ENCODE results near the gene PRAMEF2.
"Not testable (repeated sequence)": the region's sequence is repeated elsewhere in the genome, so short reads cannot be mapped to it uniquely, and the experiment has no call there.

The PRAMEF2 gene

GRCh38 chr1:12856786-12857185 lies at the start of gene PRAMEF2:
PRAMEF2 (plus strand) TSS chr1:12857086; CDS start chr1:12859010, 1,924 bp downstream.
- in situ Hi-C loops (cut with MboI; ENCODE audit: low sequenced_read_pairs), result not testable (repeated sequence)

DNA sequence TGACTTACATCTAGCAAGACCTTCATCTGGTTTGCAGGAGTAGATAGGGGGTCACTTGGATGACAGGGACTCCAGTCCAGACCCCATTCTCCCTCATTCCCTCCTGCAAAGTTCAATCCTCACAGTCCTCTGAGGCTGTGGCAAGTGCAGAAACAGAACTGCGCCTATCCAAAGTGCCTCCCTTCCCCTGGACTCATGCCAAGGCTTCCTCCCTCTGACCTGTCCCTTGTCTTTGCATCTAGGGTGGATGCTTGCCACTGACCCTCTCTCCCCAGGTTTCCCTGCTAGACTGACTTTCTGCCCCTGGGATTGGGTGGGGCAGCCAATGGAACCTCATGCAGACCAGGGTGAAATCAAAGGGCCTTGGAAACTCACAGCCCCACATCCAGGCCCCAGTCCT lies 47.0 kb upstream of the PRAMEF2 start:
- in situ Hi-C loops (cut with MboI; ENCODE audit: low sequenced_read_pairs), result no loop called here

DNA sequence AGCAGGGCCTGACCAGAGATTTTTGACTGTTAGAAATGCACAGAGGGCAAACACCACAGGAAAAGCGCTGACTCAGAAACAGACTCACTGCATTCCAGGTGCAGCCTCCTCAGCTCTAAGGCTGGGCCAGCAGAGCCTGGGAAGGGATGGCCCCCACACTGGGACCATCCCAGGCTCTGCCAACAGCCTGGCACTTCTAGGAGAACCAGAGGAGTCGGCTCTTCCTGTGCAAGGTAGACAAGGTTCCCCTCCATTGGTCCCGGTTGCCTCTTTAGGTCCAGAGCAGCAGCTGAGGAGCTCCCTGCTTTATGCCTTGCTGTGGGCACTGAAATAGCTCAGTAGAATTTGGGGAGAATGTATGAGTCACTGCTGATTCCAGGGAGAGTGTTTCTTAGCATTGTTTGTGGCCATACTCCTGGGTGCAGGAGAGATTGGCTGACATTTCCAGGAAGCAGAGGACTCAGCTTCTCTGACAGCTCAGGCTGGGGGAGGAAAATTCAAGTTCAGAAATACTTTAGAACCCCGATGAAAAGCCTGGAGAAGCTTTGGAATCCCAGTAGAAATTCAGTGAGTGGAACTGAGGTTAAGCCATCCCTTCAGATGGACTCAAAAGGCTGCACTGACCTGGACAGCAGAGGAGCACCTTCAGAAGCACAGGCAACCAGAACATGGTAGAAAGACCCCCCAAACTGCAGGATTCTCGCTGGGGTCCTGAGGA lies 46.0 kb upstream of the PRAMEF2 start:
- in situ Hi-C loops (cut with MboI; ENCODE audit: low sequenced_read_pairs), result no loop called here

DNA sequence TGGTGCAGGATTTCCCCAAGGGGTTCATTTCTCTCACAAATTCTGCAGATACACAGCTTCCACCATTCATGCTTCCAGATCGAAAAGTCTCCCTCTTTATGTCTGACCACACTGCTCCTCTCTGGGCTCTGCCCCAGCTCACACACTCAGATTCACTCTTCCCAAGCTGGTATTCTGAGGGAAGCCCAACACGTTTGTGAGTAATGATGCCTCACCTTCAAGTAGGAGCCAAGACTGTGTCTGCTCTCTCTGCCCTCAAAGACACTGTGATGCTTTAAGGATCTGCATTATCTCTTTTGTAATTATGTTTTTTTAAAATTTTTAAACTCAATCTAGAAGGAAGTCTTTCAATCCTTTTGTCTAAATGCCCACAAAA lies 45.5 kb upstream of the PRAMEF2 start:
- in situ Hi-C loops (cut with MboI; ENCODE audit: low sequenced_read_pairs), result no loop called here

- in situ Hi-C loops (cut with MboI; ENCODE audit: low sequenced_read_pairs), result not testable (repeated sequence)
Observed at GRCh38 chr1:12819061-12819460, 37.8 kb upstream of the PRAMEF2 start.

- in situ Hi-C loops (cut with MboI; ENCODE audit: low sequenced_read_pairs), result not testable (repeated sequence)
Observed at GRCh38 chr1:12831310-12831709, 25.6 kb upstream of the PRAMEF2 start, which contains the start of gene PRAMEF11. PRAMEF11 (minus strand) TSS chr1:12831410; CDS start chr1:12828789, 2,621 bp downstream.

- in situ Hi-C loops (cut with MboI; ENCODE audit: low sequenced_read_pairs), result not testable (repeated sequence)
Observed at GRCh38 chr1:12833251-12833650, 23.6 kb upstream of the PRAMEF2 start.

GRCh38 chr1:12848620-12849019 lies 8.3 kb upstream of the PRAMEF2 start, which contains the start of gene HNRNPCL1:
HNRNPCL1 (minus strand) TSS chr1:12848720; CDS start chr1:12848289, 431 bp downstream.
- in situ Hi-C loops (cut with MboI; ENCODE audit: low sequenced_read_pairs), result not testable (repeated sequence)

DNA sequence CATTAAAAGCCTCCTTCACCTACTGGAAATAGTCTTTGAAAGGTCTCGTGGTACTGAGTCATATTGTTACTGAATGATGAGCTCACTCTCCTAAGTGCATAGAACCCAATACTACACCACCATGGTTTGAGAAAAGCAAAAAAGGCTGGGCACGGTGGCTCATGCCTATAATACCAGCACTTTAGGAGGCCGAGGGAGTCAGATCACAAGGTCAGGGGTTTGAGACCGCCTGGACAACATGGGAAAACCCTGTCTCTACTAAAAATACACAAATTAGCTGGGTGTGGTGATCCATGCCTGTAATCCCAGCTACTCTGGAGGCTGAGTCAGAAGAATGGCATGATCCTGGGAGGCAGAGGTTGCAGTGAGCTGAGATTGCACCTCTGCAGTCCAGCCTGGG lies 5.1 kb upstream of the PRAMEF2 start:
- in situ Hi-C loops (cut with MboI; ENCODE audit: low sequenced_read_pairs), result no loop called here

GRCh38 chr1:12863131-12863880 lies 6.4 kb downstream of the PRAMEF2 start:
- in situ Hi-C loops (cut with MboI; ENCODE audit: low sequenced_read_pairs), result not testable (repeated sequence)

- in situ Hi-C loops (cut with MboI; ENCODE audit: low sequenced_read_pairs), result not testable (repeated sequence)
Observed at GRCh38 chr1:12878453-12878852, 21.6 kb downstream of the PRAMEF2 start.

DNA sequence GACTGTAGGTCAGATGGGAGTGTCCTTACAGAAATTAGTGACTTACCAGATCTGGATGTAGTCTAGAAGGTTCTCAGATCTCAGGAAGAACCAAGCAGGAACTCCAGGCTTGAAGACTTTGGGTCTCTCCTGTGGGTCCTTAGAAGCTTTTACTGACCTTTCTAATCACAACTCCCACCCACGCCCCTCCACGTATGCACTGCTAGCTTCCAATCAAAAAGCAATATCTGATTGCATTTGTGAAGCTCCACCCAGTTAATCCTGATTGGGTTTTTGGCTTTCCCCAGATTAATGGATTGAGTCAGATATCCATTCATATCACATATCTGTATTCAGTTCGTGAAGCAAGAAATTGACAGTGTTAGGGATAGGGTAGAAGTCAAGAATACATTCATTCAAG lies 29.2 kb downstream of the PRAMEF2 start, which contains the start of gene PRAMEF4:
TSS of gene PRAMEF4 (minus strand) at position 101 of the 400 bp plus-strand sequence. CDS start 2,807 bp downstream, outside the sequence.
- in situ Hi-C loops (cut with MboI; ENCODE audit: low sequenced_read_pairs), result not testable (repeated sequence)

DNA sequence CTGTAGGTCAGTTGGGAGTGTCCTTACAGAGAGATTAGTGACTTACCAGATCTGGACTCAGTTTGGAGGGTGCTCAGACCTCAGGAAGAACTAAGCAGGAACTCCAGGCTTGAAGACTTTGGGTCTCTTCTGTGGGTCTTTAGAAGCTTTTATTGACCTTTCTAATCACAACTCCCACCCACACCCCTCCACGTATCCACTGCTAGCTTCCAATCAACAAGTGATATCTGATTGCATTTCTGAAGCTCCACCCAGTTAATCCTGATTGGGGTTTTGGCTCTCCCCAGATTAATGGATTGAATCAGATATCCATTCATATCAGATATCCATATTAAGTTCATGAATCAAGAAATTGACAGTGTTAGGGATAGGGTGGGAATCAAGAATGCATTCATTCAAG lies 41.3 kb downstream of the PRAMEF2 start, which contains the start of gene PRAMEF10:
TSS of gene PRAMEF10 (minus strand) at position 101 of the 400 bp plus-strand sequence. CDS start 2,423 bp downstream, outside the sequence.
- in situ Hi-C loops (cut with MboI; ENCODE audit: low sequenced_read_pairs), result not testable (repeated sequence)

- in situ Hi-C loops (cut with MboI; ENCODE audit: low sequenced_read_pairs), result not testable (repeated sequence)
Observed at GRCh38 chr1:12899186-12899585, 42.3 kb downstream of the PRAMEF2 start.

DNA sequence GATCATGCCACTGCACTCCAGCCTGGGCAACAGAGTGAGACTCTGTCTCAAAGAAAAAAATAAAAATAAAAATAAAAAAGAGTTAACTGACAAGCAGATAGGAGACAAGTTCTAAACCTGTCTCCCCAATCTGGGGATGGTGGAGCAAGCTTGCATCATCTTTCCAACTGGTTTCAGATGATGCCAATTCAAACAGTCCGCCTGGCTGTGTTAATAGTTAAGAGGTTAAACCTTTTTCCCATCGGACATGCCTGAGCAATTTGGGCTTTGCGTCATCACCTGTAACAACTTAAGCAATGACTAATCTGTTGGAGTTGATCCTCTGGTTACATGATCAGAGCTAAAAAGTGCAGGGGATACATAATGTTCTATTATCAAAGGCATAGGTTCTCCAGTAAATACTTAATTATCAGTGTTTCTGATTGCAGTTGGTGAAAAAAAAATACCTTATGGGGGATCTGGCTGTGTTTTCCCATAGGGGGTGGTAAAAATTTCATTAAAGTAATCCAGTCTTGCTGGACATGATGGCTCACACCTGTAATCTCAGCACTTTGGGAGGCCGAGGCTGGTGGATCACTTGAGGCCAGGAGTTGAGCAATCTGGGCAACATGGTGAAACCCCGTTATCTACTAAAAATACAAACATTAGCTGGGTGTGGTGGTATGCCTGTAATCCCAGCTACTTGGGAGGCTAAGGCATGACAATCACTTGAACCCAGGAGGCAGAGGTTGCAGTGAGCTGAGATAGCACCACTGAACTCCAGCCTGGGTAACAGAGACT lies 47.1 kb downstream of the PRAMEF2 start:
- in situ Hi-C loops (cut with MboI; ENCODE audit: low sequenced_read_pairs), result not testable (repeated sequence)

Data from HL-60/S4 (cell line).